Left cardiac atrium (tissue), 4 donors: ENCODE measurements around the gene EHD1. TPM values are rescaled to one million over a fixed set of nuclear protein-coding genes. Genes with fewer than 3 reads are reported as not detected.
A peak's percentile ranks its signal among the peaks of the same experiment; 100 is the strongest.

ENCODE experiments used
- ATAC-seq, 2 donors: fragments of 200-7000 bp; cut with Tn5 transposase; one replicate each; pipeline ENCODE4 v1.9.1; 2020; ENCODE audit warnings: mild to moderate bottlenecking in 2 of 2, moderate library complexity in 2 of 2
- DNase-seq: peaks from one replicate; pipeline ENCODE4 v3.0.0-alpha.2; 2020
- intact Hi-C, 2 donors: fragments of 100-400 bp; cut with DNase I; formaldehyde crosslinking; loops; one replicate each; pipeline versions ENCODE4 v1.14.1 to v1.15.1; 2022 to 2023
- total RNA-seq, 2 donors: library from RNA; stranded (reverse); fragmentation: NEBNext Ultra II Directional; extraction: Animal tissue kit (Norgen Biotek cat#: 25700); gene quantifications; one replicate each; pipeline ENCODE4 v1.2.1, GENCODE V29; 2021
- donor health status: DM: no; HTN: yes; CAD: no.
- donor health status: DM: no; HTN: yes; CAD: no; lungs with severe emphysema.
- donor health status: DM: yes; HTN: yes; CAD: no.
- donor health status: Dilated cardiomyopathy.

EHD1 gene
- total RNA-seq, 2 donors from 2014 or later = 36.6 to 43.1 TPM

DNA sequence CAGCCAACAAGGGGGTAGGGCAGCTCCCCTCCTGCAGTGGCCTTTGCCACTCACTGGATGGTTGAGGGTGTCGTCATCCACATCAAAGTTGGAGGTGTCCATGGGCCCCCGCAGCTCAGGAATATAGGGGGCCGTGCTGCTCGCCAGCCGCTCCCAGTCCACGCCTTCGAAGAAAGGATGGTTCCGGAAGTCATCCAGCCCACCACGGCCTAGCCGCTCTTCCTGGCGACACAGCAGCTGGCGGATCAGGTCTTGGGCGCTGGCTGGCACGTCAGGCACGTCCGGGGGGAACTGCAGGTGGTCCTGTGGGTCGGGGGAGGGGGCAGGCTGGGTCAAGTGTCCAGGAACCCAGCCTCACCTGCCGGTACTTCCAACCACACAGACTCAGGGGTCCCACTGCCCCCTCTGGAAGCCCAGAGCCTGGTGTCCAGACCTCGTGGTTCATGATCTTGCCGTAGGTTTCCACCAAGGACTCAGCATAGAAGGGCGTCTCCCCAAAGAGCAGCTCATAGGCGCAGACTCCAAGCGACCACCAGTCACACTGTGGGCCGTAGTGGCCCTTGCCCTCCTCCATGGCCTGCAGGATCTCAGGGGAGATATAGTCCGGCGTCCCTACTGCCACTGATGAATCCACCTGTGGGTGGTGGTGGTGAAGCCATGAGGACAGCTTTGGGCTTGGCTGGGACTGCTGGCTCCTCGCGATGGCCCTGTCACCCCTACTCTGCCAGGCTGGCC, 39.7 kb downstream of the EHD1 start:
- DNase-seq (no peak), ATAC-seq (no peak)
- intact Hi-C loops = no loop called here

DNA sequence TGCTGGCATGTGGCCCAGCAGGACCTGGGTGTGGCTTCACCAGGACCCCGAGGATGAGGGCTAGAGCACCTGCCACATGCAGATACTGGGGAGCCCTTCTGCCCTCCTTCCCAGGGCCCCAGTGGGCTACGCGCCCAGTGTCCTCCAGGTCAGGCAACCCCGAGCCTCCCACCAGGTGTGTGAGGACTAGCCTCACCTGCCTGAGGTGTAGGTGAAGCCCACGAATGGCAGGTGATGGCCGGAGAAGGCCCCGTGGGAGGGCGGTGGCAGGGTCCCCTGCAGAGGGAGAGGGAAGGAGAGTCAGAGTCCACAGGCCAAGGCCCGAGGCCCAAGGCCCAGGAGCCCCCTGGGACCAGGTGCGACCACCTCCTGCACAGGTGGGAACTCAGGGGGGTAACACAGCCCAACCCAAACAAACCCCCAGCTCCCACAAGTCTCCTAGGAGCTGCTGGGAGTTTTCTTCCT, 40.5 kb downstream of the EHD1 start:
- intact Hi-C loops = no loop called here
- ATAC-seq (no peak), DNase-seq (no peak)

DNA sequence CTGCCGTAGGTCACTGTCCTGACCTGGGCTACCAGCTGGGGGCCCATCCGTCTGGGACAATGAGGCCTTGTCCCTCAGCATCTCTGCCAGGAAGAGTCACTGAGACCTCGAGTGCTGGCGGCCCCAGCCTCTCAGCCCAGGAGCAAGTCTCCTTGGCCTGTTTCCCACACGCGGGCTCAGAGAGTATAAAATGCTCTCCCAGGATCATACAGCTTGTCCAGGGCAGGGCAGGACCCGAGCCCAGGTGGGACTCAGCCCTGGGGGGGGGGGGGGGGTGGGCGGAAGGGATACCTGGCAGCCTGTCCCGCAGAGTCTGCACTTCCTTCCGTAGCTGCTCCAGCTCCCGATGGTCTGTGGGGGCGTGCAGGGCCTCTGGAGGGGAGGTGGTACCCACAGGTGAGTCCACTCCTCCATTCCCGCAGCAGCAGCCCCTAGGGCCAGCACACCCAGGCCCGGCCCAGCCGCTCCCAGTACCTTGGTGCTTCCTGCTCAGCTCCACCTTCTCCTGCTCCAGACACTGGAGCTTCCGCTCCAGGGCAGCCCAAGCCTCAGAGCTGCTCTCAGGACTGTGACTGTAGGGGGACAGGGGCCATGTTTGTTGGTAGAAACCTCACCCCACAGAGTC, 41.9 kb downstream of the EHD1 start:
- DNase-seq = no peak
- ATAC-seq = no peak
- intact Hi-C loops = no loop called here

DNA sequence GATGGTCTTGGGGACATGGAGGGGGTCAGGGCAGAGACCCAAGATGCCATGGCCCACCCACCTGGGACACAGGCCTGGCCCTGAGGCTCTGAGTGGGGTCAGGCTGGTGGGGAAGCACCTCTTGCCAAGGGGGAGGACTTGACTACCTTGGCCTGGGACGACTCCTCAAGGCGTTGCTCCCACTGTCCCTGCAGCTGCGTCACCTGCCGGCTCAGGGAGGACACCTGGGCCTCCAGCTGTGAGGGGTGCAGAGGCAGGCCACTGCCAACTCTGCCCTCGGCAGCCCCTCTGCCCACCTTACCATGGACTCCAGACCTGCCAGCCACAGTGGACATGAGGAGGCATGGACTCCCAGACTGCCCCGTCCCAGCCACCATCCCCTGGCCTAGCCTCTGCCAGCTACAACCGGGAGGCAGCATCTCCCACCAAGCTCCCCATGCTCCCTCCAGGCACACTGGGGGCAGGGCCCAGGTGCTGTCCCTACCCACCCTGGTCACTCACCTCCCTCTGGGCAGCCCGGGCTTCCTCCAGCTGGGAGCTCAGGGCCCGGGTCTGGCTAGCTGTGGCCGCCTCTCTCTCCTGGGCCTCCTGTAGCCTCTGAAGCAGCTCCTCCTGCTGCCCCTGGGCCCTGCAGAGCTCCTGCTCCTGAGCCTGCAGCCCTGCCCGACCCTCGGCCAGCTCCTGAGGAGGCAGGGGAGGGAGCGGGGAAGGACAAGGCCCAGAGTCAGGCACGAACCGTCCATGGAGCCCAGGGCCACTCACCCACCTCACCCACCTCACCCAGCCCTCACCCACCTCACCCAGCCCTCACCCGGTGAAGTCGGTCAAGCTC, 42.6 kb downstream of the EHD1 start:
- intact Hi-C loops = no loop called here
- no peak for ATAC-seq

GRCh38 chr11:64834723-64835615, 43.5 kb downstream of the EHD1 start:
- ATAC-seq = peak; percentile 21 to 83
- intact Hi-C loops = no loop called here
- peak; percentile 50 for DNase-seq

More for the DNA sequence above, 42.6 kb downstream of the EHD1 start:
- DNase-seq = no peak

- no peak for ATAC-seq
- DNase-seq = no peak
- intact Hi-C loops = no loop called here
These were observed 44.2 kb downstream of the EHD1 start for GRCh38 chr11:64834031-64834722.

DNA sequence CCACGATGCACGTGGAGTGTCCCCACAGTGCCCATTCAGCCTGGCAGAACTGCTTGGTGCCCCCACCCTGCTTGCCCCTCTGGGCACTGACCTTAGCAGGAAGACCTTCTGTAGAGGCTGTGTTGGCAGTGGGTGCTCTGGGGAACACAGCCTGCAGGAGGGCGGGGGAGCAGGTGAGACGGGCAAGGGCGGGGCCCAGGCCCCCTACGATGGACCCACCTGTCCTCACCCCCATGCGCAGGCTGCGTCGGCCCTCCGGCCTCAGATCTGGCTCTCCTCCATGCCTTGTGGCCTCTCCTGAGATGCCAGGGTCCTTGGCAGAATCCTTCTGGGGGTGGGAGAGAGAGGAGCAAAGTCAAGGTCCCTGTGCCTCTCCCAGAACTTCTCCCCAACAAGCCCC, 44.9 kb downstream of the EHD1 start:
- no peak for ATAC-seq
- no peak for DNase-seq
- intact Hi-C loops = no loop called here

DNA sequence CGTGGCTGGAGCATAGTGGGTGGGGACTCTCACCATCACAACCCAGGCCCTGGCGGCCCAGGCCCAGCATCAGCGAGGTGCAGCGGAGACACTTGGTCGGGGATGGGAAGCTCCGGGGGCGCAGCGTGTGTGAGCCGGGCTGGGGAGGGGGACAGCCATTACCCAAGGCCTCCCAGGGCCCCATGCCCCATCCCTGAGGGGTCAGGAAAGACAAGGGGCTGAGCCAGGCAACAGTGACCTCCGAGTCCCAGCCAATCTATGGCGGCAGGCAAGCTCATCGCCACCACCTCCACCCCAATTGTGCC, 45.3 kb downstream of the EHD1 start:
- no peak for ATAC-seq
- intact Hi-C loops = no loop called here
- no peak for DNase-seq

- intact Hi-C loops = no loop called here
- ATAC-seq = no peak
- DNase-seq = no peak
These were observed 45.8 kb downstream of the EHD1 start for GRCh38 chr11:64832467-64833197.

GRCh38 chr11:64831411-64831891, 47.0 kb downstream of the EHD1 start:
- DNase-seq (no peak), ATAC-seq (no peak)
- intact Hi-C loops = no loop called here

GRCh38 chr11:64829536-64830251, 48.7 kb downstream of the EHD1 start:
- DNase-seq (no peak), ATAC-seq (no peak)
- intact Hi-C loops = no loop called here

DNA sequence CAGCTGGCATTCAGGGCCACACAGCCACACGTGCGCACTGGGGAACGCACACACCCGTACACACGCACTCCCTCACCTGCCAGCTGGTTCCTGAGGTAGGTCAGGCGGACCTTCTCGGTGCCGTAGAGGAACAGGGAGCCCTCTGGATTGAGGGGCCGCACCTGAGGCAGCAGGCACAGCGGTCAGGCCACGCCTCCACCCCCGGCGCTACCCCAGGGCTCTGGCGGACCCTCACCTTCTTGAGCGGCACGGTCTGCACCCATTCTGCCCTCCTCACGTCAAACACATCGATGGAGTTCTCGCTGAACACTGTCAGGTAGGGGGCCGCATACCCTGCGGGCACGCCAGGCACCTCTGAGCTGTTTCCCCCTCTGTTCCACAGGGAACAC, 51.0 kb downstream of the EHD1 start:
- ATAC-seq = no peak
- DNase-seq = no peak
- intact Hi-C loops = no loop called here

GRCh38 chr11:64826578-64827450, 51.6 kb downstream of the EHD1 start:
- no peak for ATAC-seq
- intact Hi-C loops = no loop called here
- DNase-seq = no peak

DNA sequence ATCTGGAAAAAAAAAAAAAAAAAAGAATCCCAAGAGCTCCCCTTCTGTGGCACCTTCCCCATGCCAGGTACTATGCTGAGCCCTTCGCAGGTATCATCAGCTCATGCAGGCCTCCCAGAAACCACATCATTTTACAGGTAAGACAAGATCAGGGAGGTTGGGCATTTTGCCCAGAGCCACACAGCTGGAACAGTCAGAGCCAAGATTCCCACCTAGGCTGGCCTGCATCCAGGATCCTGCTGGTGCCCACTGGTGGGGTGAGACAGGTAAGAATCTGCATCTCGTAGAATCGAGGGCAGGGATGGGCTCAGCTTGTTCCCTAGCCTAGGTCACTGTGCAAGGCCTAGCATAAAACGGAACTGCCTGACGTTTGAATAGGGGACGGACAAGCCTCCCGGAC, 52.4 kb downstream of the EHD1 start:
- no peak for DNase-seq
- no peak for ATAC-seq
- intact Hi-C loops = no loop called here

DNA sequence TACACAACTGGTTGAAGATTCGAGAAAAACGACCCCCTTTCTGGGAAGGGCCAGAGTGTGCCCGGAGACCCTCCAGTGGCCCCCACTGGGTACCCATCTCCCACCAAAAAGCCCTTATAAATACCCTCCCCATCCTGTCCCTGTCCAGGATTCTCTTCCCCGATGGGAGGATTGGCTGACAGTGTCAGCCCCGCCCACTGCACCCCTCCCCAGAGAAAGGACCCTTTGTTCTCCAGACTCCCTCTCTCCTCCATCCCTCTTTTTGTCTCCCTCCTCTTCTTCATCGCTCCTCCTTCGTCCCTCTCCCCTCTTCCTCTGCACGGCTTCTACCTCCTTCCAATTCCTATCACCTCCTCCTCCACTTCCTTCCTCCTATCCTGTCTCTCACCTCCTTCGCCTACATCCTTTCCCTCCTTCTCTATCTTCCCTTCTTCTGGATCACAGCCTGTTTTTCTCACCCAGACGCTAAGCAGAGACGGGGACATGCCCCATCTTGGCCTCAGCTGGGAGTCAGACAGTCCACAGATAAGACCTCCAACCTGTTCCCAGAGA, 54.8 kb downstream of the EHD1 start:
- intact Hi-C loops = no loop called here
- ATAC-seq (no peak), DNase-seq (no peak)

DNA sequence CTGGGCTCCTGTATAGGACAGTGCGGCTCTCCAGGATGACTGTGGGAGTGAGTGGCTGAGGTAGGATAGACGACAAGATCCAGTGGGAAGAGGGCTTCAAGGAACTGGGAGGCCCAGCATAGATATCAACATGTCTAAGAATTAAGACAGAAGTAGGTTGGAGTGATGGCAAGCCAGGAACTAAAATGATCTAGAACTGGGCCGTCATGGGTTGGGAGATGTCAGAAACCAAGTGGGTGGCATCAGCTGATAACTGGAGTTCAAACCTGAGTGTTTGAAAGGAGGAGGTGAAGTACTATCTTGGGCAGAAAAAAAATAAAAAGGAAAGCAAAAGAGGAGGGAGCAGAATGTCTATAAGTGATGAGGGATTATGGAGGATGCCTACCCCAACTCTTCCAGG, 60.9 kb downstream of the EHD1 start:
- ATAC-seq = no peak
- no peak for DNase-seq
- intact Hi-C loops = no loop called here
